ENCODE measurements around the gene CRYAB. TPM values are rescaled to one million over a fixed set of nuclear protein-coding genes. Genes with fewer than 3 reads are reported as not detected.

The CRYAB gene
- total and polyA plus RNA-seq, 2 of the 4 experiments (the other 2 are of a cell fraction): 6.5 to 19.5 TPM

DNA sequence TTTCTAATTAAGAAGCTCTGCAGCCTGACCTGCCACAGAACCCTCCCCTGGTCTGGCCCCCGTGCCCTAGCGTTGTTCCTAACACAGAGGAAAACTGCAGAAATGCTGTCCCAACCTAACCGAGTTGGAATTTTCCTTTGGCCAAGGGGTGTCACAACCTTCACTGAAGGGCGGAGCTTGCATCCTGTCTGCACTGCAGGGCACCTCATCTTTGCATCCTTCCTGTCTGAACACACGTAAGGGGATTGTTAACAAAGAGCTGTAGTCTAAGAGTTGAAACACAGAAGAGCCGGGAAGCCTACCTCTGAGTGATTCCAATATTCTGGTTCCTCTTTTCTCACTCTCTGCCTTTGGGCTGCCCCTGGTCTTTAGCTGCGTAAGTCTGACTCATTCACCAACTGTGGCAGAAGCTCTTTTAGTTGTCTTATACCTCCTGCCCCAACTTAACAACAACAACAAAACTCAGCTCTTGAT is 27.2 kb upstream of the CRYAB start:
- H3K4me1 ChIP-seq (ENCODE audit: control insufficient read depth, insufficient read depth, low read length): peaks cover 28% of the 10 kb centered on the region
- H2AK5ac ChIP-seq (ENCODE audit: low read depth, low read length): peak overlapping the region; percentile 20
- H3K56ac ChIP-seq (ENCODE audit: extremely low read depth, insufficient read depth, low read length): no peak overlapping the region; the same call in 1 of the 2 replicates
- no peaks in the 10 kb centered on the region for H3K27me3 ChIP-seq (ENCODE audit: control insufficient read depth, insufficient read depth, low read length)
- in situ Hi-C loops (cut with MboI; ENCODE audit: low sequenced_read_pairs): loop anchor here (5.0 kb wide), 1 partner anchor 39 kb away; no protein-coding TSS in a partner anchor
- intact Hi-C loops (cut with micrococcal nuclease): no loop called here
- ChIA-PET CTCF (interaction anchor here (0.6 to 1.3 kb wide), 2 partner anchors 59 to 221 kb away, joined by 3 to 4 read pairs; no protein-coding TSS in a partner anchor), POLR2A (ENCODE audit: unreplicated experiment) (no interaction called here)
- H3K4ac ChIP-seq (ENCODE audit: low read depth, low read length): peak overlapping the region; percentile 77
- no CpG with 5 or more reads among the region's 7 CpGs for WGBS, 2 experiments (ENCODE audit: extremely low coverage in 2 of 2, insufficient read length in 1 of 2)
- peak overlapping the region in 1 of 2 experiments; percentile 66; a peak in 3 of 4 replicates for H4K8ac ChIP-seq (ENCODE audit: low read depth in 2 of 2, low read length in 2 of 2)
- no TSS peak for BruUV-seq (replicated peaks)
- peak; percentile 38 for TF ChIP-seq FOS (IDR thresholded peaks at IDR 0.05; ENCODE audit: low read depth, low read length)
- peak; percentile 26; the same call in 1 of the 2 replicates for TF ChIP-seq CEBPB (IDR thresholded peaks at IDR 0.05; ENCODE audit: low read depth, low read length)
- TF ChIP-seq POLR2A (IDR thresholded peaks at IDR 0.05; ENCODE audit: low read depth, low read length): peak; percentile 44; the same call in 1 of the 2 replicates
- no peak for TF ChIP-seq MAZ (IDR thresholded peaks at IDR 0.05; ENCODE audit: borderline replicate concordance, low read depth, low read length)
- peaks cover 34% of the 10 kb centered on the region for H3K9me1 ChIP-seq (ENCODE audit: insufficient read depth, low read length)
- H2AK9ac ChIP-seq (replicated peaks; ENCODE audit: low read depth, low read length, poor library complexity): peak overlapping the region; percentile 63
- H3K27ac ChIP-seq (ENCODE audit: insufficient read depth, low read length): peak overlapping the region; percentile 53
- peak overlapping the region; percentile 85; the same call in 1 of the 2 replicates for H3K18ac ChIP-seq (ENCODE audit: low read depth, low read length)
- no peaks in the 10 kb centered on the region for H3K9me3 ChIP-seq (ENCODE audit: control insufficient read depth, insufficient read depth, low read length)
- no peaks in the 10 kb centered on the region for H4K20me1 ChIP-seq (ENCODE audit: insufficient read depth, low read length)
- H3K79me1 ChIP-seq (ENCODE audit: low read depth in 1 of 2, low read length in 2 of 2): peaks cover 16 to 50% of the 10 kb centered on the region in 2 experiments
- dilution Hi-C loops (cut with HindIII; ENCODE audit: low sequenced_read_pairs, unreplicated experiment): no loop called here
- peak overlapping the region; percentile 75 for H2BK120ac ChIP-seq (ENCODE audit: low read depth, low read length)
- peak overlapping the region; percentile 63 for H2BK20ac ChIP-seq (ENCODE audit: low read depth, low read length)
- H3K4me2 ChIP-seq (ENCODE audit: low read depth, low read length): peak overlapping the region; percentile 58
- peak overlapping the region; percentile 71; the same call in 1 of the 2 replicates for H3K14ac ChIP-seq (replicated peaks; ENCODE audit: low read depth, low read length)
- H4K5ac ChIP-seq (ENCODE audit: low read depth, low read length): peak overlapping the region; percentile 72; the same call in 1 of the 2 replicates
- peak overlapping the region; percentile 71 for H3K23ac ChIP-seq (ENCODE audit: low read depth, low read length)
- H3K36me3 ChIP-seq (ENCODE audit: control insufficient read depth, insufficient read depth, low read length): no peaks in the 10 kb centered on the region
- peak overlapping the region; percentile 1; the same call in 1 of the 2 replicates for H3K4me3 ChIP-seq (ENCODE audit: insufficient read depth, low read depth, low read length)
- ATAC-seq (ENCODE audit: low read depth): peak; percentile 40
- H3K9ac ChIP-seq (ENCODE audit: low read depth, low read length): peak overlapping the region; percentile 20; the same call in 1 of the 2 replicates
- H2AFZ ChIP-seq (replicated peaks; ENCODE audit: low read length, poor library complexity): peak overlapping the region; percentile 85
- peak overlapping the region; percentile 12; the same call in 1 of the 3 replicates for H2BK15ac ChIP-seq (ENCODE audit: low read depth, low read length)
- H4K91ac ChIP-seq (ENCODE audit: insufficient read depth, low read depth, low read length): peak overlapping the region; percentile 49
- peak overlapping the region; percentile 72 for H2BK5ac ChIP-seq (ENCODE audit: low read depth, low read length, poor library complexity, severe bottlenecking)
- peak; percentile 63 for DNase-seq
